ENCODE data around the gene CLDN9.

DNA sequence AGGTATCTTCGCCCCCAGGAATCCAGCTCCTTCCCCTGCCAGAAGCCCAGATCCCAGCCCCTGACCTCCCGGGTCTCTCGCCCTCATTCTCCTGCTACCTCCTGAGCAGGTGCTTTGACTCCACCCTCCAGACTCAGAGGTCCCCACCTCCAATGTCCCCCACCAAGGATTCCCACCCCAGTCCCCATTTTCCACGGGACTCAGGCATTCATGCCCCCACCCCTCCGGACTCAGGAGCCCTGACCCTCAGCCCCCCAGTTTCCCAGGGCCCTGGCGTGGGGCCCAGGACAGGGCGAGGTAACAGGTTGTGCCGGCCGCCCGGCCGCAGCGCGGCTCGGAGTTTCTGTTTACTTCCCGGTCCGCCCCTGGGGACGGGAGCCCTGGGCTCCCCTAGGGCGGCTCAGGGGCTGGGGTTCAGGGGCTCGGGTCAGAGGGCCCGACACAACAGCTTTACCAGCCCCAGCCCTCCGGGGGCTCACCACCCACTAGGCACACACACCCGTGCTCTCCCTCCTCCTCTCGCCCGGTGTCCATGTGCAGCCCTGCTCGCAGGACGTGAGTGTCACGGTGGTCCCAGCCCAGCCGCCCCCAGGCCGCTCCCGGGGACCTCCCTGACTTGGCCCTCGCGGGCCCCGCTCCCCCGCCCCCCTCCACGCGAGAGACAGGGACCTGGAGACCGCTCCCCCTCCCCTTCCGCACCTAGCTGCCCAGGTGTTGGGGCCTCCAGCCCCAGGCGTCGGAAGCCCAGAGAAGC, 23.4 kb downstream of the CLDN9 start:
- TF ChIP-seq, protein P1, sequence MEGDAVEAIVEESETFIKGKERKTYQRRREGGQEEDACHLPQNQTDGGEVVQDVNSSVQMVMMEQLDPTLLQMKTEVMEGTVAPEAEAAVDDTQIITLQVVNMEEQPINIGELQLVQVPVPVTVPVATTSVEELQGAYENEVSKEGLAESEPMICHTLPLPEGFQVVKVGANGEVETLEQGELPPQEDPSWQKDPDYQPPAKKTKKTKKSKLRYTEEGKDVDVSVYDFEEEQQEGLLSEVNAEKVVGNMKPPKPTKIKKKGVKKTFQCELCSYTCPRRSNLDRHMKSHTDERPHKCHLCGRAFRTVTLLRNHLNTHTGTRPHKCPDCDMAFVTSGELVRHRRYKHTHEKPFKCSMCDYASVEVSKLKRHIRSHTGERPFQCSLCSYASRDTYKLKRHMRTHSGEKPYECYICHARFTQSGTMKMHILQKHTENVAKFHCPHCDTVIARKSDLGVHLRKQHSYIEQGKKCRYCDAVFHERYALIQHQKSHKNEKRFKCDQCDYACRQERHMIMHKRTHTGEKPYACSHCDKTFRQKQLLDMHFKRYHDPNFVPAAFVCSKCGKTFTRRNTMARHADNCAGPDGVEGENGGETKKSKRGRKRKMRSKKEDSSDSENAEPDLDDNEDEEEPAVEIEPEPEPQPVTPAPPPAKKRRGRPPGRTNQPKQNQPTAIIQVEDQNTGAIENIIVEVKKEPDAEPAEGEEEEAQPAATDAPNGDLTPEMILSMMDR (IDR thresholded peaks at IDR 0.05): no peak
- no peak for TF ChIP-seq POLR2A (IDR thresholded peaks at IDR 0.05)
